Activated CD8-positive, alpha-beta T cell treated with anti-CD3 and anti-CD28 coated beads for 36 hours (primary cell): ENCODE measurements around the gene CTF1. TPM values are rescaled to one million over a fixed set of nuclear protein-coding genes. Genes with fewer than 3 reads are reported as not detected.

ENCODE experiments used
- ATAC-seq: fragments of 200-7000 bp; cut with Tn5 transposase; one replicate; pipeline ENCODE4 v1.10.0; 2021; ENCODE audit warnings: mild to moderate bottlenecking, moderate library complexity
- CTCF ChIA-PET: fragments of 350-600 bp; sonication (Branson Sonifier 250); formaldehyde crosslinking; loops from one replicate; lab custom pipeline; 2021; ENCODE audit warnings: antibody characterized with exemption; lab: Charles Lee
- POLR2A ChIA-PET: fragments of 350-600 bp; sonication (Branson Sonifier 250); formaldehyde crosslinking; loops from one replicate; lab custom pipeline; 2021; ENCODE audit warnings: antibody characterized with exemption; lab: Charles Lee
- DNase-seq: peaks from one replicate; pipeline ENCODE4 v3.0.0-alpha.2; 2020
- H3K27ac Mint-ChIP-seq: one replicate; pipeline ENCODE4 v1.8.0; 2021; ENCODE audit warnings: mild to moderate bottlenecking, mixed read lengths
- H3K27me3 Mint-ChIP-seq: one replicate; pipeline ENCODE4 v1.8.0; 2021; ENCODE audit warnings: mixed read lengths
- H3K36me3 Mint-ChIP-seq: one replicate; pipeline ENCODE4 v1.8.0; 2021; ENCODE audit warnings: low read depth, mixed read lengths
- H3K4me1 Mint-ChIP-seq: one replicate; pipeline ENCODE4 v1.8.0; 2021; ENCODE audit warnings: low read depth, mixed read lengths
- H3K4me3 Mint-ChIP-seq: one replicate; pipeline ENCODE4 v1.8.0; 2021; ENCODE audit warnings: mild to moderate bottlenecking, moderate library complexity, mixed read lengths
- H3K9me3 Mint-ChIP-seq: one replicate; pipeline ENCODE4 v1.8.0; 2021; ENCODE audit warnings: mixed read lengths
- intact Hi-C: fragments of 100-400 bp; cut with micrococcal nuclease; formaldehyde crosslinking; loops from one replicate; pipeline ENCODE4 v1.10.0; 2022
- total RNA-seq, 2 experiments: library from RNA; stranded (reverse); gene quantifications; one replicate each; pipeline ENCODE4 v1.2.3, GENCODE V29; 2021
- TF ChIP-seq, protein P1 (sequence below): fragments of 200-600 bp; IDR thresholded peaks from one replicate; pipeline ENCODE4 v1.8.0; 2022; ENCODE audit warnings: antibody characterized with exemption, mild to moderate bottlenecking

Gene CTF1
- total RNA-seq, 2 experiments from 2014 or later, result 0.31 to 0.32 TPM

GRCh38 chr16:30944352-30944751, 47.9 kb downstream of the CTF1 start:
- no peak for ATAC-seq
- Mint-ChIP-seq H3K27me3 (no peaks in the 10 kb centered on the region), H3K27ac (no peak overlapping the region), H3K9me3 (no peaks in the 10 kb centered on the region), H3K4me3 (no peak overlapping the region), H3K4me1 (peaks cover 19% of the 10 kb centered on the region), H3K36me3 (peaks cover 18% of the 10 kb centered on the region)
- POLR2A ChIA-PET, result interaction anchor here (1.0 to 1.1 kb wide), 2 partner anchors 9 kb away, joined by 4 read pairs; no protein-coding TSS in a partner anchor
- no peak for DNase-seq
- intact Hi-C loops, result no loop called here
- CTCF ChIA-PET, result interaction anchor here (0.6 to 5.9 kb wide), 4 partner anchors 9 to 99 kb away, joined by 3 to 50 read pairs (median 7); no protein-coding TSS in a partner anchor
- TF ChIP-seq, protein P1, sequence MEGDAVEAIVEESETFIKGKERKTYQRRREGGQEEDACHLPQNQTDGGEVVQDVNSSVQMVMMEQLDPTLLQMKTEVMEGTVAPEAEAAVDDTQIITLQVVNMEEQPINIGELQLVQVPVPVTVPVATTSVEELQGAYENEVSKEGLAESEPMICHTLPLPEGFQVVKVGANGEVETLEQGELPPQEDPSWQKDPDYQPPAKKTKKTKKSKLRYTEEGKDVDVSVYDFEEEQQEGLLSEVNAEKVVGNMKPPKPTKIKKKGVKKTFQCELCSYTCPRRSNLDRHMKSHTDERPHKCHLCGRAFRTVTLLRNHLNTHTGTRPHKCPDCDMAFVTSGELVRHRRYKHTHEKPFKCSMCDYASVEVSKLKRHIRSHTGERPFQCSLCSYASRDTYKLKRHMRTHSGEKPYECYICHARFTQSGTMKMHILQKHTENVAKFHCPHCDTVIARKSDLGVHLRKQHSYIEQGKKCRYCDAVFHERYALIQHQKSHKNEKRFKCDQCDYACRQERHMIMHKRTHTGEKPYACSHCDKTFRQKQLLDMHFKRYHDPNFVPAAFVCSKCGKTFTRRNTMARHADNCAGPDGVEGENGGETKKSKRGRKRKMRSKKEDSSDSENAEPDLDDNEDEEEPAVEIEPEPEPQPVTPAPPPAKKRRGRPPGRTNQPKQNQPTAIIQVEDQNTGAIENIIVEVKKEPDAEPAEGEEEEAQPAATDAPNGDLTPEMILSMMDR, result no peak

GRCh38 chr16:30946671-30947540, 50.5 kb downstream of the CTF1 start:
- Mint-ChIP-seq H3K27me3 (no peaks in the 10 kb centered on the region), H3K9me3 (no peaks in the 10 kb centered on the region), H3K27ac (no peak overlapping the region), H3K4me3 (no peak overlapping the region), H3K36me3 (peaks cover 17% of the 10 kb centered on the region), H3K4me1 (peaks cover 24% of the 10 kb centered on the region)
- ATAC-seq, result no peak
- intact Hi-C loops, result no loop called here
- TF ChIP-seq, protein P1, result no peak
- POLR2A ChIA-PET, result no interaction called here
- DNase-seq, result no peak
- CTCF ChIA-PET, result no interaction called here

- intact Hi-C loops, result no loop called here
- no peak overlapping the region for H3K27ac Mint-ChIP-seq
- H3K4me1 Mint-ChIP-seq, result peaks cover 18% of the 10 kb centered on the region
- H3K9me3 Mint-ChIP-seq, result no peaks in the 10 kb centered on the region
- CTCF ChIA-PET, result no interaction called here
- no peaks in the 10 kb centered on the region for H3K27me3 Mint-ChIP-seq
- no peak for ATAC-seq
- TF ChIP-seq, protein P1, result no peak
- peaks cover 17% of the 10 kb centered on the region for H3K36me3 Mint-ChIP-seq
- DNase-seq, result no peak
- POLR2A ChIA-PET, result no interaction called here
- no peak overlapping the region for H3K4me3 Mint-ChIP-seq
These were observed 51.1 kb downstream of the CTF1 start for GRCh38 chr16:30947541-30947858.

DNA sequence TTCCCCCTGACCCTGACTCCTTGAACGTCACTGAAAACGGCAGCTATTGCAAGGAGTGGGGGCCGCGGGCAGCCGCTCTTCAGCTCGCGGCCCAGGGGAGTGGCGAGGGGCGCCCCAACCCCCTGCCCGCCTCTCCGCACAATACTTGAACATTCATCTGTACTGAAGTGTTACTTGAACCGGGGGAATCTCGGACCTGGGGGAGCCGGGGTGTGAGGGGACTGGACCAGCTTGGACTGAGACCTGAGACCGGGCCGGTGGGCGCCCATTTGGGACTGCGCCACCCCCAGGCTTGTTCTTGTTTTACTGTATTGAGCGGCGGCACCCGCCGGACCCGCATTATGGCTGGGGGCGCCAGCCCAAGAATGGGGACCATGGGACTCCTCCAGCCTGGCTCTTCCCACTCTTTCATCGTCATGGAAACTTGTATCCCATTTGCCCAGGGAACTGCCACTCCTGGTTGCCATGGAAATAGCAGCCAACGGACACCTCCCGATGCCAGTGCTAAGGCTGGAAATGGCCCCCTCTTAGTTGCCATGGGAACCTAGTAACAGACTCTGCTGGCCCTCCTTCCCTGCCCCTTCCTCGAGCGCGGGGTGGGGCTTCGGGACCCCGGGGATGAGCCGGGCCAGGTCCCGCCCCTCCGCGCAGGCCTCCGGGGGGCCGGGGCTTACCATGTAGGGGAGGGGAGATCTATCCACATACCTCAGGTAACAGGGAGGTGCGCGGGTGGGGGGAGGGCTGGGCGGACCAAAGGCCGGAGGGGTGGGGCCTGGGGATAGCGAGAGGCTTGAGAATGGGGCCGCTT, 51.6 kb downstream of the CTF1 start:
- peaks cover 15% of the 10 kb centered on the region for H3K4me1 Mint-ChIP-seq
- no peak overlapping the region for H3K27ac Mint-ChIP-seq
- no peak for DNase-seq
- intact Hi-C loops, result no loop called here
- peak; percentile 9 for ATAC-seq
- TF ChIP-seq, protein P1, result no peak
- H3K9me3 Mint-ChIP-seq, result no peaks in the 10 kb centered on the region
- ChIA-PET CTCF (interaction anchor here (1.3 kb wide), 1 partner anchor 37 kb away, joined by 4 read pairs; the partner anchor contains the start of gene HSD3B7), POLR2A (interaction anchor here (1.0 kb wide), 1 partner anchor 143 kb away, joined by 3 read pairs; no protein-coding TSS in a partner anchor)
- no peak overlapping the region for H3K4me3 Mint-ChIP-seq
- H3K27me3 Mint-ChIP-seq, result no peaks in the 10 kb centered on the region
- peaks cover 17% of the 10 kb centered on the region for H3K36me3 Mint-ChIP-seq
